H1 (cell line): ENCODE data around the gene PALD1. TPM values are rescaled to one million over a fixed set of nuclear protein-coding genes. Genes with fewer than 3 reads are reported as not detected.

Experiments
- CTCF ChIA-PET: fragments of 300-600 bp; sonication (Branson Sonifier 250); formaldehyde crosslinking; loops from one replicate; lab custom pipeline; 2021; ENCODE audit not compliant: partially characterized antibody; lab: Charles Lee
- POLR2A ChIA-PET: fragments of 300-600 bp; sonication (Branson Sonifier 250); formaldehyde crosslinking; loops from one replicate; lab custom pipeline; 2021; ENCODE audit warnings: inconsistent platforms; ENCODE audit not compliant: partially characterized antibody; lab: Charles Lee
- DNase-seq, 2 experiments: peaks; one replicate each; pipeline versions ENCODE4 v3.0.0 to v3.0.0-alpha.2; 2010 to 2022; ENCODE audit warnings: low spot score in 2 of 2, low read depth in 1 of 2, mixed read lengths in 1 of 2
- FAIRE-seq: peaks from 2 replicates; lab custom pipeline; 2011; peaks lifted over from hg19 to GRCh38; lab: Jason Lieb, UNC
- H2AFZ ChIP-seq: 2 replicates; pipeline ENCODE4 v1.8.1; 2012; ENCODE audit warnings: low read length, inconsistent platforms
- H2AK5ac ChIP-seq: 2 replicates; pipeline ENCODE4 v1.6.1; 2013; ENCODE audit warnings: low read depth, low read length
- H2BK120ac ChIP-seq: replicated peaks from 2 replicates; pipeline ENCODE3; 2013; ENCODE audit warnings: low read depth, low read length, inconsistent platforms
- H2BK12ac ChIP-seq: 2 replicates; pipeline ENCODE4 v1.6.1; 2013; ENCODE audit warnings: low read depth, low read length
- H2BK15ac ChIP-seq: 2 replicates; pipeline ENCODE4 v1.6.1; 2013; ENCODE audit warnings: low read length
- H2BK20ac ChIP-seq: 2 replicates; pipeline ENCODE4 v1.6.1; 2013; ENCODE audit warnings: low read length
- H2BK5ac ChIP-seq: 2 replicates; pipeline ENCODE4 v1.6.1; 2013; ENCODE audit warnings: low read depth, low read length
- H3K14ac ChIP-seq: 2 replicates; pipeline ENCODE4 v1.6.1; 2013; ENCODE audit warnings: inconsistent platforms; ENCODE audit not compliant: insufficient read length
- H3K18ac ChIP-seq: 2 replicates; pipeline ENCODE4 v1.6.1; 2013; ENCODE audit warnings: low read length; ENCODE audit errors: extremely low read depth
- H3K23ac ChIP-seq: 2 replicates; pipeline ENCODE4 v1.6.1; 2013; ENCODE audit warnings: inconsistent platforms; ENCODE audit not compliant: insufficient read length
- H3K23me2 ChIP-seq: 2 replicates; pipeline ENCODE4 v1.6.1; 2013; ENCODE audit warnings: low read depth, low read length
- H3K27ac ChIP-seq: 2 replicates; pipeline ENCODE4 v1.6.1; 2011; ENCODE audit warnings: low read depth, low read length, inconsistent platforms
- H3K27me3 ChIP-seq, 4 experiments: replicated peaks in 1 of 4; 1 replicate in 1 of 4; 2 replicates in 3 of 4; pipeline versions ENCODE4 v1.6.1 to v1.8.1; 2011 to 2013; ENCODE audit warnings: low read length in 3 of 4, mild to moderate bottlenecking in 3 of 4, inconsistent platforms in 2 of 4, mixed read lengths in 2 of 4, moderate library complexity in 1 of 4; ENCODE audit not compliant: control insufficient read depth in 3 of 4, insufficient read depth in 3 of 4; ENCODE audit errors: extremely low read depth in 1 of 4
- H3K36me3 ChIP-seq, 4 experiments: 2 replicates each; pipeline versions ENCODE4 v1.6.1 to v1.8.1; 2011 to 2013; ENCODE audit warnings: mild to moderate bottlenecking in 4 of 4, low read length in 3 of 4, moderate library complexity in 2 of 4, control low read depth in 1 of 4, inconsistent platforms in 1 of 4; ENCODE audit not compliant: insufficient read depth in 4 of 4, control insufficient read depth in 2 of 4
- H3K4ac ChIP-seq: replicated peaks from 2 replicates; pipeline ENCODE3; 2013; ENCODE audit warnings: low read length, low read depth, mixed read lengths, inconsistent platforms; ENCODE audit not compliant: insufficient read length
- H3K4me1 ChIP-seq, 4 experiments: replicated peaks in 1 of 4; 1 replicate in 1 of 4; 2 replicates in 3 of 4; pipeline versions ENCODE4 v1.6.1 to v1.8.1; 2011 to 2013; ENCODE audit warnings: low read length in 3 of 4, inconsistent platforms in 2 of 4, mixed read lengths in 1 of 4; ENCODE audit not compliant: insufficient read depth in 4 of 4, control insufficient read depth in 3 of 4
- H3K4me2 ChIP-seq, 2 experiments: 2 replicates each; pipeline versions ENCODE4 v1.6.1 to v1.8.1; 2011 to 2013; ENCODE audit warnings: low read depth in 2 of 2, low read length in 2 of 2, control low read depth in 1 of 2, inconsistent platforms in 1 of 2, mild to moderate bottlenecking in 1 of 2; ENCODE audit not compliant: insufficient read depth in 1 of 2
- H3K4me3 ChIP-seq, 4 experiments: fragments of 200-600, 300-600 bp in 1 of 4; sonication (generic), shearing (Covaris generic), sonication (Bioruptor Twin) in 1 of 4; 2 replicates each; pipeline versions ENCODE4 v1.5.1 to v1.8.1; 2011 to 2016; ENCODE audit warnings: low read length in 4 of 4, low read depth in 3 of 4, control low read depth in 2 of 4, inconsistent platforms in 2 of 4, mild to moderate bottlenecking in 2 of 4, mixed read lengths in 1 of 4, moderate library complexity in 1 of 4; ENCODE audit not compliant: insufficient read depth in 2 of 4; ENCODE audit errors: extremely low read depth in 1 of 4
- H3K56ac ChIP-seq: replicated peaks from 2 replicates; pipeline ENCODE3; 2013; ENCODE audit warnings: low read depth, mild to moderate bottlenecking, mixed read lengths, low read length, inconsistent platforms; ENCODE audit not compliant: insufficient read length
- H3K79me1 ChIP-seq: 2 replicates; pipeline ENCODE4 v1.6.1; 2013; ENCODE audit warnings: low read depth, low read length, control low read depth
- H3K79me2 ChIP-seq, 2 experiments: 2 replicates each; pipeline versions ENCODE4 v1.6.1 to v1.8.1; 2012 to 2013; ENCODE audit warnings: low read length in 2 of 2, mild to moderate bottlenecking in 2 of 2, inconsistent platforms in 1 of 2; ENCODE audit not compliant: insufficient read depth in 2 of 2, control insufficient read depth in 1 of 2
- H3K9ac ChIP-seq, 4 experiments: replicated peaks in 1 of 4; 1 replicate in 1 of 4; 2 replicates in 3 of 4; pipeline versions ENCODE4 v1.6.1 to v1.8.1; 2011 to 2013; ENCODE audit warnings: low read depth in 3 of 4, low read length in 3 of 4, control low read depth in 2 of 4, mild to moderate bottlenecking in 2 of 4, moderate library complexity in 2 of 4, inconsistent platforms in 1 of 4; ENCODE audit errors: extremely low read depth in 1 of 4
- H3K9me3 ChIP-seq, 2 experiments: 2 replicates each; pipeline versions ENCODE4 v1.6.1 to v1.8.1; 2012 to 2013; ENCODE audit warnings: mild to moderate bottlenecking in 2 of 2, moderate library complexity in 2 of 2, control low read depth in 1 of 2, inconsistent platforms in 1 of 2, low read depth in 1 of 2, low read length in 1 of 2, mixed read lengths in 1 of 2; ENCODE audit not compliant: insufficient read depth in 2 of 2
- H4K20me1 ChIP-seq, 2 experiments: replicated peaks in 1 of 2; 2 replicates each; pipeline versions ENCODE3 to v1.8.1; 2011 to 2013; ENCODE audit warnings: inconsistent platforms in 2 of 2, low read length in 2 of 2, mild to moderate bottlenecking in 1 of 2; ENCODE audit not compliant: insufficient read depth in 2 of 2, control insufficient read depth in 1 of 2
- H4K5ac ChIP-seq: 2 replicates; pipeline ENCODE4 v1.6.1; 2013; ENCODE audit warnings: low read length, low read depth, mixed read lengths, inconsistent platforms; ENCODE audit not compliant: insufficient read length
- H4K8ac ChIP-seq: 2 replicates; pipeline ENCODE4 v1.8.0; 2013; ENCODE audit warnings: mild to moderate bottlenecking, moderate library complexity, low read length, inconsistent platforms; ENCODE audit not compliant: insufficient read depth; ENCODE audit errors: extremely low read depth
- H4K91ac ChIP-seq: replicated peaks from 2 replicates; pipeline ENCODE3; 2013; ENCODE audit warnings: low read length, mixed read lengths, inconsistent platforms; ENCODE audit not compliant: insufficient read length
- CBX5 ChIP-seq: fragments of 300-800, 300-1000 bp; sonication (generic); IDR thresholded peaks from 2 replicates; pipeline ENCODE4 v1.7.1; 2016; ENCODE audit warnings: antibody characterized with exemption, low read length, low read depth
- WGBS, 2 experiments: shearing (Covaris generic) in 1 of 2; methylation state at CpG; one replicate each; pipeline versions ENCODE4 v1.1.6 to v1.1.7; 2013 to 2015; ENCODE audit warnings: low lambda C conversion rate in 2 of 2, mixed read lengths in 2 of 2, inconsistent platforms in 1 of 2, low coverage in 1 of 2, missing lambda C conversion rate in 1 of 2; ENCODE audit not compliant: insufficient replicate concordance in 2 of 2, insufficient coverage in 1 of 2, insufficient read length in 1 of 2; ENCODE audit errors: extremely low coverage in 1 of 2, missing lambda C conversion rate in 1 of 2; 5-methylcytosine and 5-hydroxymethylcytosine counted together
- polyA plus RNA-seq, 7 experiments: library from polyadenylated mRNA; depleted of rRNA in 3 of 7; stranded (reverse) in 5 of 7; unstranded in 2 of 7; fragments of >200 nt in 5 of 7; fragments of 200-250 nt in 2 of 7; gene quantifications; 1 replicate in 5 of 7; 2 replicates in 1 of 7; 4 replicates in 1 of 7; pipeline versions ENCODE4 v1.2.1 to v1.2.3, GENCODE V29; 2011 to 2013; ENCODE audit warnings: missing spikeins in 2 of 7, mixed read lengths in 2 of 7
- total RNA-seq: library from RNA; stranded (reverse); fragmentation: NEBNext Ultra II Directional; extraction: Animal tissue kit (Norgen Biotek cat#: 25700); gene quantifications from 2 replicates; pipeline ENCODE4 v1.2.1, GENCODE V29; 2021
- TF ChIP-seq, protein P1 (sequence below): IDR thresholded peaks from 2 replicates; pipeline ENCODE4 v1.6.1; 2011; ENCODE audit warnings: low read depth, mild to moderate bottlenecking, low read length; ENCODE audit not compliant: insufficient read depth

PALD1 gene
- total and polyA plus RNA-seq, 2 of the 8 experiments (the other 6 are each of a cell fraction or from before 2014, with no cell fraction given) = 13.3 to 32.8 TPM

GRCh38 chr10:70564113-70564725 lies 85.7 kb downstream of the PALD1 start:
- H4K20me1 ChIP-seq = peaks cover 2 to 8% of the 10 kb centered on the region in 2 experiments
- no peaks in the 10 kb centered on the region for H3K23me2 ChIP-seq
- no peaks in the 10 kb centered on the region for H3K27me3 ChIP-seq
- TF ChIP-seq, protein P1, sequence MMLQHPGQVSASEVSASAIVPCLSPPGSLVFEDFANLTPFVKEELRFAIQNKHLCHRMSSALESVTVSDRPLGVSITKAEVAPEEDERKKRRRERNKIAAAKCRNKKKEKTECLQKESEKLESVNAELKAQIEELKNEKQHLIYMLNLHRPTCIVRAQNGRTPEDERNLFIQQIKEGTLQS = no peak
- no peak for TF ChIP-seq CBX5
- H3K9ac ChIP-seq = no peak overlapping the region
- no peak overlapping the region for H3K23ac ChIP-seq
- H2AK5ac ChIP-seq = no peak overlapping the region
- 93% methylated on average over 21 of the region's 21 CpGs; no CpG with 5 or more reads in 1 of the 2 experiments for WGBS, 2 experiments
- no peak overlapping the region for H2BK12ac ChIP-seq
- H2BK120ac ChIP-seq = no peak overlapping the region
- no peak overlapping the region for H4K91ac ChIP-seq
- H3K14ac ChIP-seq = no peak overlapping the region
- H3K56ac ChIP-seq = no peak overlapping the region
- H4K5ac ChIP-seq = no peak overlapping the region
- FAIRE-seq = no peak
- H3K9me3 ChIP-seq = no peaks in the 10 kb centered on the region
- H3K79me1 ChIP-seq = no peaks in the 10 kb centered on the region
- no peak overlapping the region for H3K4me3 ChIP-seq
- no peak overlapping the region for H3K18ac ChIP-seq
- CTCF ChIA-PET = interaction anchor here (1.0 to 3.1 kb wide), 5 partner anchors 10 to 316 kb away, joined by 3 to 8 read pairs (median 5); no protein-coding TSS in a partner anchor
- POLR2A ChIA-PET = no interaction called here
- no peak for DNase-seq
- H2BK15ac ChIP-seq = no peak overlapping the region
- H3K4ac ChIP-seq = no peak overlapping the region
- peaks cover 0 to 2% (median under 1%) of the 10 kb centered on the region in 4 experiments; a peak in 1 of 7 replicates for H3K4me1 ChIP-seq
- no peak overlapping the region for H4K8ac ChIP-seq
- no peak overlapping the region for H3K27ac ChIP-seq
- no peaks in the 10 kb centered on the region; a peak in 1 of 8 replicates for H3K36me3 ChIP-seq
- H3K79me2 ChIP-seq = no peaks in the 10 kb centered on the region
- H3K4me2 ChIP-seq = no peak overlapping the region
- no peak overlapping the region for H2BK5ac ChIP-seq
- no peak overlapping the region for H2BK20ac ChIP-seq
- no peak overlapping the region for H2AFZ ChIP-seq
